Dermis microvascular lymphatic vessel endothelial cell (primary cell): ENCODE measurements around the gene TBC1D10B. TPM values are rescaled to one million over a fixed set of nuclear protein-coding genes. Genes with fewer than 3 reads are reported as not detected.

ENCODE experiments used
- DNase-seq, 2 donors: peaks; one replicate each; pipeline versions ENCODE4 v3.0.0 to v3.0.0-alpha.2; 2010; ENCODE audit warnings: low read depth in 2 of 2
- total RNA-seq: library from RNA; depleted of rRNA; stranded (reverse); fragments of >200 nt; gene quantifications from 2 replicates; pipeline ENCODE4 v1.2.1, GENCODE V29; 2014

Gene TBC1D10B
- total RNA-seq, 1 donor from 2014 or later: 22.2 TPM

- DNase-seq: no peak
These were observed 4.2 kb upstream of the TBC1D10B start, which contains the start of gene MYL11 for GRCh38 chr16:30374538-30374937. Gene MYL11, plus strand, starts transcription at chr16:30374802. Its CDS starts 56 bp downstream, at chr16:30374858.

GRCh38 chr16:30372725-30373124 lies 2.4 kb upstream of the TBC1D10B start:
- no peak for DNase-seq

- no peak for DNase-seq
These were observed 1.9 kb upstream of the TBC1D10B start for GRCh38 chr16:30372038-30372712.

GRCh38 chr16:30371248-30371816 lies 1.0 kb upstream of the TBC1D10B start:
- DNase-seq: no peak

- DNase-seq: no peak
These were observed 297 bp downstream of the TBC1D10B start for GRCh38 chr16:30369938-30370455.

- DNase-seq: no peak
These were observed 980 bp downstream of the TBC1D10B start for GRCh38 chr16:30369091-30369937.

- DNase-seq: no peak
These were observed 1.6 kb downstream of the TBC1D10B start for GRCh38 chr16:30368792-30369090.

GRCh38 chr16:30368122-30368791 lies 2.0 kb downstream of the TBC1D10B start:
- DNase-seq: peak in 1 of 2 donors; percentile 59

GRCh38 chr16:30367349-30368009 lies 2.8 kb downstream of the TBC1D10B start:
- no peak for DNase-seq

GRCh38 chr16:30366511-30366910 lies 3.8 kb downstream of the TBC1D10B start:
- DNase-seq: no peak

- DNase-seq: no peak
These were observed 5.1 kb downstream of the TBC1D10B start for GRCh38 chr16:30365200-30365599.

- DNase-seq: no peak
These were observed 9.1 kb downstream of the TBC1D10B start for GRCh38 chr16:30361180-30361579.

GRCh38 chr16:30359871-30360170 lies 10.5 kb downstream of the TBC1D10B start:
- DNase-seq: no peak

GRCh38 chr16:30358990-30359870 lies 11.1 kb downstream of the TBC1D10B start:
- DNase-seq: no peak

- no peak for DNase-seq
These were observed 11.7 kb downstream of the TBC1D10B start for GRCh38 chr16:30358577-30358936.

- DNase-seq: no peak
These were observed 12.3 kb downstream of the TBC1D10B start for GRCh38 chr16:30357715-30358576.

GRCh38 chr16:30357085-30357714 lies 13.1 kb downstream of the TBC1D10B start:
- DNase-seq: no peak

GRCh38 chr16:30356401-30357084 lies 13.8 kb downstream of the TBC1D10B start:
- no peak for DNase-seq

- DNase-seq: no peak
These were observed 14.4 kb downstream of the TBC1D10B start for GRCh38 chr16:30355954-30356308.
